ENCODE measurements around the gene CCL14. TPM values are rescaled to one million over a fixed set of nuclear protein-coding genes. Genes with fewer than 3 reads are reported as not detected.

Gene CCL14
- total and polyA plus RNA-seq, 2 of the 13 experiments (the other 11 are each of a cell fraction or from before 2014, with no cell fraction given), result 1.1 to 1.7 TPM

- TF ChIP-seq ZBTB4 (CRISPR knock-in tag; IDR thresholded peaks at IDR 0.05; ENCODE audit: borderline replicate concordance), result peak; percentile 78; the same call in 1 of the 2 replicates
- TF ChIP-seq ZNF296 (CRISPR knock-in tag; conservative IDR thresholded peaks at IDR 0.05), result no peak
- no peak for TF ChIP-seq DMAP1 (CRISPR knock-in tag; IDR thresholded peaks at IDR 0.05)
- TF ChIP-seq ZNF792 (CRISPR knock-in tag; IDR thresholded peaks at IDR 0.05), result 0 out of 2 replicates have a peak, but pooled peaks have one; percentile 15
- no peak for TF ChIP-seq REL (CRISPR knock-in tag; conservative IDR thresholded peaks at IDR 0.05)
- TF ChIP-seq TEAD3 (CRISPR knock-in tag; optimal IDR thresholded peaks at IDR 0.05; ENCODE audit: borderline replicate concordance), result no peak
- no peak for TF ChIP-seq HCFC1 (IDR thresholded peaks at IDR 0.05; ENCODE audit: low read depth, low read length)
- TF ChIP-seq ZNF264 (CRISPR knock-in tag; IDR thresholded peaks at IDR 0.05), result no peak
- 0 out of 2 replicates have a peak, but pooled peaks have one; percentile 33 for TF ChIP-seq TP53 (CRISPR knock-in tag; conservative IDR thresholded peaks at IDR 0.05)
- no peak for TF ChIP-seq ZNF180 (CRISPR knock-in tag; IDR thresholded peaks at IDR 0.05; ENCODE audit: borderline replicate concordance, low read depth)
- peak; percentile 42; the same call in 1 of the 2 replicates for TF ChIP-seq POGZ (CRISPR knock-in tag; IDR thresholded peaks at IDR 0.05)
- TF ChIP-seq NONO (IDR thresholded peaks at IDR 0.05), result no peak
- no peak for TF ChIP-seq NONO (CRISPR knock-in tag; conservative IDR thresholded peaks at IDR 0.05)
- TF ChIP-seq ZFY (CRISPR knock-in tag; IDR thresholded peaks at IDR 0.05), result peak; percentile 31; the same call in 1 of the 2 replicates
- TF ChIP-seq ZNF282 (IDR thresholded peaks at IDR 0.05; ENCODE audit: partially characterized antibody), result no peak
- no peak for TF ChIP-seq SKIL (CRISPR knock-in tag; IDR thresholded peaks at IDR 0.05; ENCODE audit: borderline replicate concordance)
These were observed 22.6 kb upstream of the CCL14 start (continued) for GRCh38 chr17:36008998-36009665.
